Nucleus accumbens (tissue), 56 donors: ENCODE measurements around the gene PTPRT.

Experiments
- DNase-seq, 56 donors: peaks; one replicate each; lab custom pipeline; 2025; lab: John Stamatoyannopoulos, UW

PTPRT gene

DNA sequence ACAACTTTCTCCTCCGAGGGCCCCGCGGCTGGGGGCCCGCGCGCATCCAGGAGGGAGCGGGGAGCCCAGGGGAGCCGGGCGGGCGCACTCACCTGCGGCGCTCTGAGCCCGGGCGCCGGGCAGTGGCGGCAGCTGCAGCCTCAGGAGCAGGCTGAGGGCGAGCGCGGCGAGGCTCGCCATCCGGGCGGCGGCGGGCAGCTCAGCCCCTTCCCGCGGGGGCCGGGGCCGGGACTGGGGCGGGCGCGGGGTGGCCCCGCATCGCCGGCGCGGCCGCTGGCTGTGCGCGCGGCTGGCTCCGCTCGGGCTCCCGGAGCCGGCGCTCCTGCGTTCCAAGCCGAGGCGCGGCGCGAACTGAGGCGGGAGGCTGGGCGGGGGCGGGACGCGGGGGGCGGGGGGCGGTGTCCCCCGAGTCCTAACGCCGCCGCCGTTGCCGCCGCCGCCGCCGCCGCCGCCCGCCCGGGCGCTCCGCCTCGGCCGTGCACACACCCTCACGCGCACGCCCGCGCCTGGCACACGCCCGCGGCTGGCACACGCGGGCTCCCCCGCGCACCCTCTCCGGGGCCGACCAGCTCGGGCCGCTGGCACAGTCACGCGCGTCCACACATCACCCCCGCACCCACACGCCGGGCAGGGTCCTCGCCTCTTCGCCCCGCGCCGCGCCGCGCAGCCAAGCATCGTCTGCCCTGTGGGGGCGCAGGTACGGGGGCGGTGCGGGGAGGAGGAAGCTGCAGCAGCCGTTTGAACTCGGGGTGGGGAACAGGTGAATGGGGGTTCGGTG is at the start of gene PTPRT:
Gene PTPRT (minus strand): TSS at position 353 of the 778 bp plus-strand sequence. CDS start 173 bp downstream, at position 180.
- DNase-seq, result peak in 14 of 56 donors; percentile 9 to 64 (median 30)

DNA sequence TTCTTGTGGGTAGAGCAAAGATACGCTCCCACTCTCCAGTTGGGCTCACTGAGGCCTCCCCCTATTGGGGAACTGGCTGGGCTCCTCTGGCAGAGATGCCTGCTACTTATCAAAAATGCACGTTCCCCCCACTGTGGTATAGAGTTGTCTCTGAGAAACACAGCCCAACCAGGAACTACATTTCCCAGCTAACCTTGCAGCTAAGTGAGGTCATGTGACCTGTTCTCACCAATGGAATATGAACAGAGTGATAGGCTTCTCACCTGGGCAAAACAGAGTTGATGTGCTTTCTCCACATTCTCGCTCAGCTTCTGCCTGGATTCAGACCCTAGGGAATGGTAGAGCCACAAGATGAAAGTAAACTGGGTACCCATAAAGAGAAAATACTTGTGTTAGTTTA is 49.1 kb upstream of the PTPRT start:
- no peak for DNase-seq

DNA sequence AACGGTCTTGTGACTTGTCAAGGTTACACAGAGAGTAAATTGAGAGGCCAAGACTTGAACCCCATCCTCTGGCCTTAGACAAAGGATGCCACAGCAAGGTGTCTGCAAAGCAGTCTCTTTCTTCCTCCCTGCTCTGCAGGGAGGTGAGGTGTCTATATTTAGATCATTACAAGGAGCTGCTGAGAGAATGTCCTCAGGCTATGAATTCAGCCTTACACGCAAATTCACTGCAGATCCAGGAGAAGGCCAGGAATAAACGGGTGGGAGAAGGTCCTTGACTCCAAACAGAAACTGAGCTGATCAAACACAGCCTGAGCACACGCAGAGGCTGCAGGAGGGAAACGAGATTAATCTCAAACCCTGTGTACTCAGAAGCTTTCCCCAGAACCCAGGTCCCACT is 48.6 kb upstream of the PTPRT start:
- no peak for DNase-seq

DNA sequence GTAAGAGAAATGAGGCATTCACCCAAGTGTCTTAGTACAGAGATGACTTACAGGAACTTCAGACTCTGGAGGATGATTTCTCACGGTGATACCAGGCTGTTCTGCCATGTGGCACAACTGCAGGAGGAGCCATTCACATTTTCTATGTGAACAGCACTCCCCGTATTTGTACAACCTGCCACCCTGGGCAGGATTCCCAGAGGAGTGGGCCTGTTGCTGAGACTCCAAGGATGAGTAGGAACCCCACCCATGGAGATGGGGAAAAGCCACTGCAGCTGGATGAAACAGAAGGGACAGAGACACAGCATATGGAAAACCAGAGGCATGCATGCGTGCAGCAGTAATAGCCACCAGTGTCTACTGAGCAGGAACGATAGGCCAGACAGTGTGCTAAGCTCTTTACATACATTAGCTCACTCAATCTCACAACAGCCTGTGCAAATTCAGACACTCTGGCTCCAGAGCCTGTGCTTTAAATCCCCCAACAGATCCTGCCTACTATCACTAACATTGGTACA is 48.0 kb upstream of the PTPRT start:
- DNase-seq, result no peak

DNA sequence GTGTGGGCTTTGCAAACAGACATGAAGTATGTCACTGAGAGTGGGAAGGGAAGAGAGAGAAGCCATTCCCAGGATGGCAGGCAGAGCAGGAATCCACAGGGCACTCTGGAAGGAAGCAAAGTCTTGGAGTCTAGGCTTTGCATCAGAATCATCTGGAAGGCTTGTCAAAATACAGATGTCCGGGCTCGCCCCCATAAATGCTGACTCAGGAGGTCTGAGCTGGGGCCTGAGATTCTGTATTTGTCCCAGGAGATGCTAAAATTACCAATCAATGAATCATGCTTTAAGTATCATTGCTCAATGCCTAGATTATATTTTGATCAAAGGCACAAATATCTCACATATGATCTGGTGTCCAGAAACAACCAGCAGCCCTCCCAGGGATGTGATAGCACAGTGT is 46.3 kb upstream of the PTPRT start:
- DNase-seq, result no peak

DNA sequence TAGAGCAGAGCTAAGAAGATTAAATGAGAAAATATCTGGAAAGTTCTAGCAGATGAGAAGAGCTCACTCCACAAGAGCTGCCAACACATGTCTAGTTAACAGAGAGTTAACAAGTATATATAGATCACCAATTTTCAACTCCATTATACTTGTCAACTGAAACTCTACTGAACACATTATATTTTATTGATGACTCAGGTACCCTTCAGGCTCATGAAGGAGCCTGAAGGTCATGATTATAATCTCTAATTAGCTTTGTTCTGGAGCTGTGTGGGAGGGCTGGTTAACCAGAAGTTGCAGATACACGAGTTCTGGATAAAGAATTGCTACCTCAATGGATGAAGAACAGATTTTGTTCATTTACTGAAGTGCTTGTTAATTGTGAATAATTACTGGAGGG is 42.1 kb upstream of the PTPRT start:
- DNase-seq, result no peak

DNA sequence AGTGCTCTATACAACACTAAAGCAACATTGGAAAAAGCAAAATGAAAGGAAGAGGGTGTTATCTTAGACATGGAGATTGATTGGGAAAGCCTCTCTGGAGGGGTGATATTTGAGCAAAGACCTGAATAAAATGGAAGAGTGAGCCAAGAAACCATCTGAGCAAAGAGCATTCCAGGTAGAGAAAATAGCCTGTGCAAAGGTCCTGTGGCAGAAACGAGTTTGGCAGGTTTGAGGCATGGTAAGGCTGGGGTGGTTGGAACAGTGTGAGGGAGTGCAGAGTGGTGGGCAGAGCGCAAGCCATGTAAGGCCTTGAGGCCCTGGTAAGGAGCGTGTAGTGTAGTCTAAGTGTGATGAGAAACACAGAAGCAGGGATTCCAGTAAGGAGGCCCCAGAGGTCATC is 40.0 kb upstream of the PTPRT start:
- no peak for DNase-seq

DNA sequence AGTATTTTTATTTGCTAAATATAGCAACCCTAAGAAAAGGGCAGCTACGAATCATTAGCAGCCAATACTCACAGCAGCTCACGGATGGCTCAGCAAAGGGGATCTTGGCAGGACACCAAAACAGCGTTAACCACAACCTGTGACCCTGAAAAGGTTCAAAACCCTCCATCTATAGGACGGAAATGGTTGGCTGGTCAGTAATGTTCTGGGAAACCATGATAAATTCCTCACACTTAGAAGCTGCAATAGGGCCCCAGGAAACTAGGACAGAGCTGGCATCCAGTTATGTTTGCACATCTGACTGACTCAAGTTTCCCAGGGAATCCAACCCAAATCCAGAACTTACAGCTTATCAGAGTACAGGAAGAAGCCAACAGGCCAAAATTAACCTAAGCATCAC is 30.9 kb upstream of the PTPRT start:
- DNase-seq, result no peak

DNA sequence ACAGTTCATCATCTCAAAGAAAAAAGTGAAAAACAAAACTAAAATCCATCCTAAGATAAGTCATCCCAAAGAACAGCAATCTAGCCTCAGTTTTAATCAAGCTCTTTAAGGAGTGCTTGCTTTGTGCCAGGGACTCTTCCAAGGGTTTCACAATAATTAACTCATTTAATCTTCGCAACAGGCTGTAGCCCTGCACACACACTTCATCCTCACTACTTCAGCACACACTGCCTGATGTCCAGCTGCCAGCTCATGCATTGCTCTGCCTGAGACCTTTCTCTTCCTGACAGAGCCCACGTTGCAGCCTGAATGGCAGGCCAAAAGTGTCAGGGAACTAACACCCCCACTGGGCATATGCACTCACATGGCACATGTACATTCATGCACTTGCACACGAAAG is 21.2 kb upstream of the PTPRT start:
- no peak for DNase-seq

DNA sequence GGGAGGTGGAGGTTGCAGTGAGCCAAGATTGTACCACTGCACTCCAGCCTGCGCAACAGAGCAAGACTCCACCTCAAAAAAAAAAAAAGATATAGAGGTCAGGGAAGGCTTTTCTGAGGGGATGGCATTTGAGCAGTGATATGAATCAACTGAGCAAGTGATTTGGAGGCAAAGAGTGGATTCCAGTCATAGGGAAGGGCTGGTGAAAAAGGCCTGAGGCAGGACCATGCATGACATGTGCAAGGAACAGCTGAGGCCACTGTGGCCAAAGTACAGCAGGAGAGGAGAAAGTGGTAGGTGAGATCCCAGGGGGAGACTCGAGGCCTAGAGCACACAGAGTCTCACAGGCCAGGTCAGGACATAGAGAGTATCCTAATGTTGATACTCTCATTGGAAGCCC is 20.1 kb upstream of the PTPRT start:
- no peak for DNase-seq

DNA sequence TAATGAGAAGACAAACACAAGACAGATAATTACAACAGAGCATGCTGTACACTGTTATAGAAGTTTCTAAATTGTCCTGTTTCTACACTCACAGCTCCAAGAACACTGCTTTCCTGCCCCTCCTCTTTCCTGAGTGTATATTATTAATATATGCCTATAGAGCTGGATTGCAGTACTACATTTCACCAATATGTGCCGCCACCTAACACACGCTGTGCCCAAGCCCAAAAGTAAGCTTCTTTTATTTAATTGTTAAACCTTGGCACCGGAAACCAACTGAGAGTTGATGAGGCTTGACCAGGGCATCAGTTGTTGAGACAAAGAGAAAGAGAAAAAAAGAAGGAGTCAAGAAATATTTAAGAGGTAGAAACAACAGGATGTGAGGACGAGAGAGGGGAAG is 16.0 kb upstream of the PTPRT start:
- DNase-seq, result no peak

DNA sequence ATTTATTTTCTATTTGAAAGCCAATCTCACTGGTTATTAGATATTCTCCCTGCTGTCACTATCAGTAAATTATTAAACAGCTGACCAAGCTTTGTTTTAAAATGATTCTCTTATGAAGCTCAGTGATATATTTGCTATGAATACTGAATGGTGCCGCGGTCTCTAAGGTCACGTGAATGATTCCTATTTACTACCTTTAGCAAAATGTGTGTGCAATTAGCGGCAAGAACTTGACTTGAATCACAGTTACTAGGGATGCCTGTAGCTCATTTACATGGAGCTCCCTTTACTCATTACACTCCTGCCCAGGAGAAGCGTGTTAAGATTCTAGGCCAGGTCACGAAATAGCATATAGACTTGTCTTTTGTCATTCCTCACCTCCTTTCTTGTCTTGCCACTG is 12.4 kb upstream of the PTPRT start:
- DNase-seq, result no peak

DNA sequence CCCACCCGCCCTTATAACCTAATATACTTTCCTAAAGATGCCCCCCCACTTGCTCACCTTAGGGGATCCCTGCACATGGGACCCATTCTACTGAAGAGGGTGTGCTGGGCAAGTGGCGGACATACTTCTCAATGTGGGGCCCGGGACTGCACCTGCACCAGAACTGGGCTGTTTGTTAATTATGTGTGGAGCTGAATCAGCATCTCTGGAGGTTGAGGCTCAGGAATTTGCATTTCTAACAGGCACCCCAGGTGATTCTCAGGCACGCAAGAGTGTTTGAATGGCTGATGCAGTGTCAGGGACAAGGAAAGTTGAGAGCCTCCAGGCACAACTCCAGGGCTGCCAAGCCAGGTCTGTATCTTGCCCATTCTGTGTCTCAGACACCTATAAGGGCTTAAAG is 8.9 kb upstream of the PTPRT start:
- DNase-seq, result no peak

DNA sequence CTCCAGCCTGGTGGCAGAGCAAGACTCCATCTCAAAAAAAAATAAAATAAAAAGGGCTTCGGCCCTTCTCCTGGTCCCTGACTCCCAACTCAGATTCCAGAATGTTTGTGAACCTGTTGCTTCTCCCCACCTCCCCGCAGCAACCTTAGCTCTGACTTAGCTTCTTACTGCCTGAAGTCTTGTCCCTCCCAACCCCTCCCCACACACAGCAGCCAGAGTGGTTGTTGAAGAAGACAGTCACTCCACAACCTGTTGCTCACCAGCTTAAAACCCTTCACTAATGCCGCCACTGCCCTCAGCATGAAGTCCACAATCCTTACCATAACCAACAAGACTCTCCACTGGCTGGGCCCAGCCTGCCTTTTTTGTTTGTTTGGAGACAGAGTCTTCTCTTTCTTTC is 6.5 kb upstream of the PTPRT start:
- no peak for DNase-seq

DNA sequence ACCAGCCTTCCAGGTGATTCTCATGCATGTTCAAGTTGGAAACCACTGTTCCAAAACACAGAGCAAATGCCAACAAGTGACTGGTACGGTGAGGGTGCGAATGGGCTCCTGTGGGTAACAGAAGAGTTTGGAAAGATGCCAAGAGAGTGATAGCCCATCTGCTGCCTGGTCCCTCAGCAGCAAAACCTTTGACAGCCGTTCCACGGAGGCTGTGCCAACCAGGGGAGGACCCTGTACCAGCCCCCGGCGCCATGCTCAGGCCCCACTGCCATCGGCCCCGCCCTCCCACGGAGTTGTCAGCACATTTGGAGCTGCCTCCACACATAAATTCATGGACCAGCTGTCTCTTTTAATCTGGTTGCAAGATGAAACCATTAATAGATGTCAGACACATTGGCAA is 4.4 kb upstream of the PTPRT start:
- DNase-seq, result no peak

DNA sequence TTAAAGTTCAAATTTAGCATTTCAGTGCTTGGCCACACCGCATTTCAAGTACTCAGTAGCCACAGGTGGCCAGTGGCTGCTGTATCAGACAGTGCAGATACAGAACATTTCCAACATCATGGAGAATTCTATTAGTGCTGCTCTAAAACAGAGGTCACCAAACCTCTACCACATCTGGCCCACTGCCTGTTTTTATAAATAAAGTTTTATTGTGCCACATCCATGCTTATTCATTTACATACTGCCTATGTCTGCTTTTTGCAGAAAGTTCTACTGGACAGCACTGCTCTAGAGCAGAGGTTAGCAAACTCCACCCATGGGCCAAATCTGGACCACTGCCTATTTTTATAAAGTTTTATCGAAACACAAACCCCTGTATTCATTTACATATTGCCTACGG is 3.7 kb upstream of the PTPRT start:
- DNase-seq, result no peak

DNA sequence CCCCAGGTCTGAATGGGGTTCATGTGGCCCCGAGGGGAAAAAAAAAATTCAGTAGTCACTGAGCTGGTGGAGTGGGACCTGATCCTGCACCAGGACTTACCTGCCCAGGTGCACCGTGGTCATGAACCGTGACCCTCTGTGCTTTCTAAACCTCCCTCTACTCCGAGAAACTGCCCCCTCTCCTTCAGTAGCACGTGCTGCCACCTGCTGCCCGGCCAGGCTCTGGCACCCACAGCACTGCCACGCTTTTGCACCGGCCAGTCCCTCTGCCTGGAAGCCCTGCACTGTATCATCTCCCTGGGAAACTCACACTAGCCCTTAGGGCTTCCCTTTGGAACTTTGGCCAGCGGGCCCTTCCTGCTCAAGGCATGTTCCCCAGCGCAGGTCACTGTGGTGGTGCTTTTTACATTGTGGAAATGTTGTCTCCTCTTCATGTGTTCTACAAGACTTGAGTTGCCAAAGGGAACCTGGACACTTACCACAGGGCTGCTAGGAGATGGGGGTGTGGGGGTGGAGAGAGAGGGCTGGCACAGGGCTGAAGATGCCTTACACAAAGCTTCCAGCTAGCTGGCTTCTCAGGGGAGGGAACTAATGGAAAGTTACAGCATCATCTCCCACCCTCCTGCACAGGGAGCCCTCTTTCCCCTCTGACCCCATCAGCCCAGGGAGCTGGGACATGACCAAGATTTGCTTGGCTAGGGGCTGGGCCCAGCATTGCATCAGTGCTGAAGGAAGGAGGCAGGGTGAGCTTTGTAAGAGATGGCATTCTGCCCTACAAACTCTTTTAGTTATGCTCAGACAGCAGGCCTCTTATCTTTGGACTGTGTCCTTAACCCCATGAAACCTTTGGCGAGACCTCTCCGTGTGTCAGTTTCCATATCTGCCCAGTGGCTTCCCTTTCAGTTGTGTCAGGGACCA is 2.5 kb upstream of the PTPRT start:
- DNase-seq, result peak in 30 of 56 donors; percentile 3 to 51 (median 16)

DNA sequence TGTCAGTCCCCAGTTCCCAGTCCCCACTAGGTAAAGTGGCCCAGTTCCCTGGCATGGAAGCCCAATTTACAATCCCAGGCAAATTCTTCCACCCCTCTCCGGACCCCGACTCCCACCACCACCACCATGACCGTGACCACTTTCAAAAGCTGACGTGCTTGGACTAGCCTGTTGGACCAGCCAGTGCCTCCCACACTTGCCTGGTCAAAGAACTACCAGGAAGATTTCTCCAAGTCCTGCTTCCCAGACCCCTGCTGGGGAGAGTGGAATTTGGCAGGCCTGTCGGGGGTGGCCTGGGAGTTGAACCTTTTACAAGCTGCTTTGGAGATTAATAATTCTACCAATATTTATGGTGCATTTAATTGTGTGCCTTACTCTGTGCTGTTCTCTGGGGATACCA is 1.4 kb upstream of the PTPRT start:
- no peak for DNase-seq

DNA sequence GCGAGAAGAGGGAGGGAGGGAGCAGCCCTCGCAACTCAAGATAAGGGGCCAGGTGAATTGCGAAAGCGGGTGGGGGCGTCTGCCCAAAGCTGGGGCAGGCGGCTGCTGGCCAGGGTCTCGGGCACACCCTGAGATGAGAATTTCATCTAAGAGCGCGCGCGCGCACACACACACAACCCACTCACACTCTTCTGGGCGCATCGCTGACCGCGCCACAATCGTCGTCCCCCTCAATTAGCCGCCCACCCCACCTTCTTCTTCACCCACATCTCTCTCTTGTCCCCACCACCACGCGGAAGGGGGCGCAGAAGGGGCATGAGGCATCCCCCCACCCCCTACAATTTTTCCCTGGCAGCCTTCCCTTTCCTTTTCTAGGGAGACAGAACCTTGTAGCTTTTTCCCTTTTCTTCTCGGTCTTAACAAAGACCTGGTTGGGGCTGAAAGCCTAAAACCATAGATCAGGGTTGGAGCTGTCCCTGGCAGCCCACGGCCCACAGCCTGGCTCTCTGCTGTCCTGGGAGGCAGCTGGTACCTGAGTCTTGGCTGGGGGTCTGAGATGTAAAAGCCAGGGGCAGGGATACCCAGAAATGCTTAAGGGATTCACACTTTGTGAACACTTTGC is 737 bp upstream of the PTPRT start:
- DNase-seq, result peak in 11 of 56 donors; percentile 12 to 50 (median 32)

DNA sequence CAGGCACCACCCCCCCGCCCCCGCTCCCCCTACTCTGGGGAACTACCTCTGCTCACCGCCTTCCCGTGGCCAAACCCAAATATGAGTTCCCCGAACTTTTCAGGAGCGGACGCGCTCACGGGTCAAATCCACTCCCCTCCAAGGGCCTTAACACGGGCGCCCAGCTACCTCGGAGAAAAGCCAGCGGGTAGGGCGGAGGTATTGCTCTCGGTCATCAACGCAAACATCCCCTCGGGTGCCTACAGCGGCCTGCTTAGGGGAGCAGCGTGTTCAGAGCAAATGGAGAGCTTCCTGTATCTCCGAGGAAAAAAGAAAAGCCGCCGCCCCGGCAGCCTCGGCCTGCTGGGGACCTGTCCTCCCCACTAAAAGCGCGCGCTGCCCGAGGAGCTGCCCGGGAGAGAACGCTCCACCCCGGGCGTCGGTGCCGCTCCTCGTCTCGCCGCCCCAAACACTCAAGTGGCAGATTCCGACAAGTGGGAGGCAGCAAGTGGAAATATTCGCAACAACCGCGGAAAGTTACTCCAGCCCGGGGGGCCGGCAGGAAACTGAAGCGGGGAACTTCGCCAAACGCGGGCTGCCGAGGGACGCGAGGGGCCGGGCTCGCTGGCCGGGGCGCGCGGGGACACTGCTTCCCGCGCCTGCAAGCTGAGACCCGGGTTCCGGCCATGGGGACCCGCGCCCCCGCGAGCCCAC is 699 bp downstream of the PTPRT start:
- DNase-seq, result peak in 11 of 56 donors; percentile 1 to 18 (median 5)
